ENCODE results near the gene TMCO4. TPM values are rescaled to one million over a fixed set of nuclear protein-coding genes. Genes with fewer than 3 reads are reported as not detected.

Gene TMCO4
- total and polyA plus RNA-seq, 2 donors (not counting 3 experiments of a cell fraction or from before 2014, with no cell fraction given), result 7.6 to 10.3 TPM

DNA sequence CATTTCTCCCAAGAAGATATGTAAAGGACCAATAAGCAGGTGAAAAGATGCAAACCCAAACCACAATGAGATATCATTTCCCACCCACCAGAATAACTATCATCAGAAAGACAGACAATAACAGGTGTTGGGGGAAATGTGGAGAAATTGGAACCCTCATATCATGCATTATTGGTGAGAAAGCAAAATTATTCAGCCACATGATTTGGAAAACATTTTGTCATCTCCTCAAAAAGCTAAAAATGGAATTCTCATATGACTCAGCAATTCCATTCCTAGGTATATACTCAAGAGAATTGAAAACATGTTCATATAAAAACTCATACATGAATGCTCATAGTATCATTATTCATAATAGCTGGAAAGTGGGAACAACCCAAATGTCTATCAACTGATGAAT is 40.5 kb upstream of the TMCO4 start:
- FAIRE-seq (no peak), DNase-seq (ENCODE audit: low read depth, low spot score) (no peak)
- dilution Hi-C loops (cut with MboI; ENCODE audit: extremely low pct_ligation_motif_present, low sequenced_read_pairs) (no loop called here), intact Hi-C loops (cut with micrococcal nuclease) (no loop called here)
- no peaks in the 10 kb centered on the region for H4K20me1 ChIP-seq (replicated peaks; ENCODE audit: control insufficient read depth, extremely low read depth, insufficient read depth, low read length)
- peaks cover 0 to 4% of the 10 kb centered on the region in 2 experiments for H3K27me3 ChIP-seq (ENCODE audit: control insufficient read depth in 2 of 2, insufficient read depth in 2 of 2, low read length in 2 of 2)
- no peaks in the 10 kb centered on the region for H3K9me1 ChIP-seq (replicated peaks; ENCODE audit: control insufficient read depth, extremely low read depth, insufficient read depth, low read length)
- H2AFZ ChIP-seq (ENCODE audit: low read depth, low read length), result no peak overlapping the region
- H3K27ac ChIP-seq (ENCODE audit: insufficient read depth, low read depth, low read length), result no peak overlapping the region
- ChIA-PET CTCF (interaction anchor here (0.8 to 1.5 kb wide), 5 partner anchors 13 to 79 kb away, joined by 3 to 4 read pairs (median 3); partner anchors contain the start of gene OTUD3), POLR2A (no interaction called here)
- no peaks in the 10 kb centered on the region for H3K4me1 ChIP-seq (ENCODE audit: control insufficient read depth, extremely low read depth, insufficient read depth, low read length)
- no peaks in the 10 kb centered on the region for H3K9me3 ChIP-seq (replicated peaks; ENCODE audit: control insufficient read depth, insufficient read depth, low read length)
- no peak overlapping the region for H3K4me2 ChIP-seq (ENCODE audit: insufficient read depth, low read length)
- TF ChIP-seq EZH2 (IDR thresholded peaks at IDR 0.05; ENCODE audit: borderline replicate concordance, low read depth, low read length, severe bottlenecking) (no peak), GATA2 (IDR thresholded peaks at IDR 0.05; ENCODE audit: insufficient read depth, insufficient read length, low read depth, low read length) (no peak), POLR2A (IDR thresholded peaks at IDR 0.05; ENCODE audit: low read depth, low read length) (no peak), POLR2AphosphoS5 (IDR thresholded peaks at IDR 0.05; ENCODE audit: insufficient read depth, low read depth, low read length) (no peak), MYC (IDR thresholded peaks at IDR 0.05; ENCODE audit: low read depth, low read length) (no peak), FOS (IDR thresholded peaks at IDR 0.05; ENCODE audit: borderline replicate concordance, insufficient read depth, low read length) (no peak), JUN (IDR thresholded peaks at IDR 0.05; ENCODE audit: borderline replicate concordance, insufficient read depth, insufficient read length, low read depth) (no peak)
- TF ChIP-seq, protein P1, sequence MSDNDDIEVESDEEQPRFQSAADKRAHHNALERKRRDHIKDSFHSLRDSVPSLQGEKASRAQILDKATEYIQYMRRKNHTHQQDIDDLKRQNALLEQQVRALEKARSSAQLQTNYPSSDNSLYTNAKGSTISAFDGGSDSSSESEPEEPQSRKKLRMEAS (IDR thresholded peaks at IDR 0.05; ENCODE audit: insufficient read depth, insufficient read length), result no peak
- TF ChIP-seq, protein P2, sequence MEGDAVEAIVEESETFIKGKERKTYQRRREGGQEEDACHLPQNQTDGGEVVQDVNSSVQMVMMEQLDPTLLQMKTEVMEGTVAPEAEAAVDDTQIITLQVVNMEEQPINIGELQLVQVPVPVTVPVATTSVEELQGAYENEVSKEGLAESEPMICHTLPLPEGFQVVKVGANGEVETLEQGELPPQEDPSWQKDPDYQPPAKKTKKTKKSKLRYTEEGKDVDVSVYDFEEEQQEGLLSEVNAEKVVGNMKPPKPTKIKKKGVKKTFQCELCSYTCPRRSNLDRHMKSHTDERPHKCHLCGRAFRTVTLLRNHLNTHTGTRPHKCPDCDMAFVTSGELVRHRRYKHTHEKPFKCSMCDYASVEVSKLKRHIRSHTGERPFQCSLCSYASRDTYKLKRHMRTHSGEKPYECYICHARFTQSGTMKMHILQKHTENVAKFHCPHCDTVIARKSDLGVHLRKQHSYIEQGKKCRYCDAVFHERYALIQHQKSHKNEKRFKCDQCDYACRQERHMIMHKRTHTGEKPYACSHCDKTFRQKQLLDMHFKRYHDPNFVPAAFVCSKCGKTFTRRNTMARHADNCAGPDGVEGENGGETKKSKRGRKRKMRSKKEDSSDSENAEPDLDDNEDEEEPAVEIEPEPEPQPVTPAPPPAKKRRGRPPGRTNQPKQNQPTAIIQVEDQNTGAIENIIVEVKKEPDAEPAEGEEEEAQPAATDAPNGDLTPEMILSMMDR (IDR thresholded peaks at IDR 0.05; ENCODE audit: extremely low read depth in 1 of 2, insufficient read depth in 1 of 2, low read depth in 1 of 2, low read length in 2 of 2), result no peak
- H3K79me2 ChIP-seq (ENCODE audit: control insufficient read depth, insufficient read depth, low read length), result no peaks in the 10 kb centered on the region
- no peaks in the 10 kb centered on the region for H3K36me3 ChIP-seq (ENCODE audit: control insufficient read depth in 2 of 2, extremely low read depth in 1 of 2, insufficient read depth in 2 of 2, low read length in 2 of 2)
- H3K4me3 ChIP-seq (replicated peaks in 1 of 3; ENCODE audit: insufficient read depth in 1 of 3, low read depth in 1 of 3, low read length in 3 of 3), result no peak overlapping the region
- H3K9ac ChIP-seq (replicated peaks; ENCODE audit: extremely low read depth, insufficient read depth, low read length), result no peak overlapping the region
- BruUV-seq (replicated peaks), result no TSS peak
